Epidermal melanocyte (primary cell): ENCODE data around the gene ARL13B.

ENCODE experiments used
- DNase-seq: peaks from one replicate; pipeline ENCODE4 v3.0.0; 2011; ENCODE audit warnings: low spot score; ENCODE audit not compliant: insufficient read length

The ARL13B gene

DNA sequence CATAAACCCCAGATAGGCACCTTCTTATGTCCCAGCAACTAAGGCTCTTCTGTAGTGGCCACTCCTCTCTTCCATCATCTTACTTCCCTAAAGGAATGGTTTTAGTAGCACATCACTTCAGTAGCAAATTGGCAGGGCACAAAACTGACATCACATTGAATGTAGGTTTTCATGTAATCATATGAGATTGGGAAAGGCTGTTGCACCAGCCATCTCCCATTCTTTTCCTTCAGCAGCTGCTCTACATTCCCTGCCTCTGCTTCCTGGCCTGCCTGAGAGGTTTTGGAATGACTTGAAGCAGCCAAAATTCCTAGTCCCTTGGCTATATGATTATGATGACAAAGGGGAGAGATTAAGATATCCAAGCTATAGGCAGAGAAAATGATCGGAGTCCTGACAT lies 119.4 kb downstream of the ARL13B start:
- no peak for DNase-seq

DNA sequence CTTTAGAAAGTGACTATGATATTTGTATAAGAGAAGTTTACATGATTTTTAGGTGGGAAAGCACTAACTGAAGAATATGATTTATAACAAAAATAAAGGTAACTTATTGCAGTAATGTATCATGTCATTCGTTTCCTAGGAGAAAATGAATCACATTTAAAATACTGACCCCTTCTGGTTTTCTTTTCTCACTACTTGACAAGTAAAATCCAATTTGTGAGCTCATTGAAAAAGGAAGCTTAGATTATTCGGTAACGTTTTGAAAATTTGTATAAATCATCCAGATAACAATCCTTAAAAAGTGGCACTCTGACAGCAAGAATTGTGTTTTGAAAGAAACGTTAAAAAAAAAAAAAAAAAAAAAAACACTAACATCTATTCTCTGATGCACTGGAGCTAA lies 121.9 kb downstream of the ARL13B start:
- DNase-seq, result no peak
